Endothelial cell of umbilical vein (primary cell): ENCODE measurements around the gene DENND1A. TPM values are rescaled to one million over a fixed set of nuclear protein-coding genes. Genes with fewer than 3 reads are reported as not detected.

ENCODE experiments used
- BruUV-seq: library from RNA; stranded (reverse); fragments of 400-500 nt; replicated peaks from 2 replicates; lab custom pipeline; 2021; lab: Mats Ljungman, UMichigan
- CTCF ChIA-PET: fragments of 300-600, 350-600 bp; sonication (Branson Sonifier 250); formaldehyde crosslinking; loops from one replicate; lab custom pipeline; 2021; ENCODE audit warnings: antibody characterized with exemption, inconsistent platforms; lab: Charles Lee
- POLR2A ChIA-PET: fragments of 300-600, 350-600 bp; sonication (Branson Sonifier 250); formaldehyde crosslinking; loops from one replicate; lab custom pipeline; 2021; ENCODE audit warnings: antibody characterized with exemption, inconsistent platforms; lab: Charles Lee
- DNase-seq: peaks from one replicate; pipeline ENCODE4 v3.0.0-alpha.2; 2011; ENCODE audit warnings: low read depth, low spot score
- FAIRE-seq: peaks from 2 replicates; lab custom pipeline; 2011; peaks lifted over from hg19 to GRCh38; lab: Jason Lieb, UNC
- H2AFZ ChIP-seq: 2 replicates; pipeline ENCODE4 v1.6.0; 2012; ENCODE audit warnings: low read depth, low read length, control low read depth, inconsistent platforms
- H3K27ac ChIP-seq: 2 replicates; pipeline ENCODE4 v1.5.1; 2011; ENCODE audit warnings: low read depth, mild to moderate bottlenecking, control low read depth, low read length, moderate library complexity; ENCODE audit not compliant: insufficient read depth
- H3K27me3 ChIP-seq, 2 experiments: 2 replicates each; pipeline versions ENCODE4 v1.6.0 to v1.6.1; 2011; ENCODE audit warnings: low read length in 2 of 2, mixed read lengths in 1 of 2; ENCODE audit not compliant: control insufficient read depth in 2 of 2, insufficient read depth in 2 of 2
- H3K36me3 ChIP-seq, 2 experiments: 2 replicates in 1 of 2; 3 replicates in 1 of 2; pipeline ENCODE4 v1.5.1; 2011; ENCODE audit warnings: low read length in 2 of 2, mild to moderate bottlenecking in 1 of 2, moderate library complexity in 1 of 2; ENCODE audit not compliant: control insufficient read depth in 2 of 2, insufficient read depth in 2 of 2; ENCODE audit errors: extremely low read depth in 1 of 2
- H3K4me1 ChIP-seq: 3 replicates; pipeline ENCODE4 v1.5.1; 2011; ENCODE audit warnings: mild to moderate bottlenecking, low read length; ENCODE audit not compliant: control insufficient read depth, insufficient read depth; ENCODE audit errors: extremely low read depth
- H3K4me2 ChIP-seq: 2 replicates; pipeline ENCODE4 v1.6.1; 2011; ENCODE audit warnings: low read length, control low read depth, mixed read lengths; ENCODE audit not compliant: insufficient read depth
- H3K4me3 ChIP-seq, 3 experiments: fragments of 200-600 bp in 1 of 3; sonication (generic), shearing (Covaris generic) in 1 of 3; replicated peaks in 1 of 3; 2 replicates each; pipeline ENCODE4 v1.5.1; 2011 to 2016; ENCODE audit warnings: control low read depth in 3 of 3, low read length in 3 of 3, mild to moderate bottlenecking in 2 of 3, inconsistent platforms in 1 of 3, low read depth in 1 of 3, moderate library complexity in 1 of 3; ENCODE audit not compliant: insufficient read depth in 1 of 3
- H3K79me2 ChIP-seq: 2 replicates; pipeline ENCODE4 v1.6.0; 2012; ENCODE audit warnings: low read length, inconsistent platforms; ENCODE audit not compliant: control insufficient read depth, insufficient read depth
- H3K9ac ChIP-seq: replicated peaks from 2 replicates; pipeline ENCODE3; 2011; ENCODE audit warnings: low read length, control low read depth; ENCODE audit not compliant: insufficient read depth; ENCODE audit errors: extremely low read depth
- H3K9me1 ChIP-seq: replicated peaks from 3 replicates; pipeline ENCODE4 v1.6.0; 2011; ENCODE audit warnings: mild to moderate bottlenecking, low read length; ENCODE audit not compliant: control insufficient read depth, insufficient read depth; ENCODE audit errors: extremely low read depth
- H3K9me3 ChIP-seq: replicated peaks from 2 replicates; pipeline ENCODE4 v1.5.1; 2012; ENCODE audit warnings: low read length, inconsistent platforms; ENCODE audit not compliant: control insufficient read depth, insufficient read depth
- H4K20me1 ChIP-seq: replicated peaks from 2 replicates; pipeline ENCODE3; 2011; ENCODE audit warnings: mild to moderate bottlenecking, low read length; ENCODE audit not compliant: control insufficient read depth, insufficient read depth; ENCODE audit errors: extremely low read depth
- EZH2 ChIP-seq: IDR thresholded peaks from 2 replicates; pipeline ENCODE4 v1.6.1; 2012; ENCODE audit warnings: borderline replicate concordance, low read depth, mild to moderate bottlenecking, moderate library complexity, low read length, inconsistent platforms; ENCODE audit not compliant: severe bottlenecking
- FOS ChIP-seq: IDR thresholded peaks from 2 replicates; pipeline ENCODE4 v1.6.1; 2011; ENCODE audit warnings: mild to moderate bottlenecking, low read length, moderate library complexity, borderline replicate concordance; ENCODE audit not compliant: insufficient read depth
- GATA2 ChIP-seq: IDR thresholded peaks from 2 replicates; pipeline ENCODE4 v1.7.0; 2011; ENCODE audit warnings: low read depth, mild to moderate bottlenecking, moderate library complexity, mixed read lengths, low read length; ENCODE audit not compliant: insufficient read length, insufficient read depth
- JUN ChIP-seq: IDR thresholded peaks from 2 replicates; pipeline ENCODE4 v1.6.1; 2011; ENCODE audit warnings: borderline replicate concordance, low read depth; ENCODE audit not compliant: insufficient read length, insufficient read depth
- MYC ChIP-seq: IDR thresholded peaks from one replicate; pipeline ENCODE4 v1.6.1; 2011; ENCODE audit warnings: mild to moderate bottlenecking, low read depth, low read length
- POLR2A ChIP-seq: IDR thresholded peaks from 2 replicates; pipeline ENCODE4 v1.6.1; 2012; ENCODE audit warnings: low read depth, mild to moderate bottlenecking, control low read depth, low read length
- POLR2AphosphoS5 ChIP-seq: IDR thresholded peaks from 2 replicates; pipeline ENCODE4 v1.6.1; 2012; ENCODE audit warnings: low read depth, mild to moderate bottlenecking, control low read depth, low read length, moderate library complexity; ENCODE audit not compliant: insufficient read depth
- dilution Hi-C: fragments of 300-500 bp; cut with MboI; formaldehyde crosslinking; loops from one replicate; pipeline ENCODE4 v1.15.0; 2019; ENCODE audit warnings: low sequenced_read_pairs; ENCODE audit not compliant: extremely low pct_ligation_motif_present
- intact Hi-C: fragments of 100-400 bp; cut with micrococcal nuclease; formaldehyde crosslinking; loops from one replicate; pipeline ENCODE4 v1.10.0; 2022
- polyA plus RNA-seq, 4 experiments: library from polyadenylated mRNA; depleted of rRNA in 3 of 4; stranded (reverse) in 3 of 4; unstranded in 1 of 4; fragments of >200 nt; gene quantifications; 2 replicates each; pipeline versions ENCODE4 v1.2.1 to v1.2.3, GENCODE V29; 2011 to 2012; ENCODE audit warnings: missing spikeins in 1 of 4
- total RNA-seq: library from RNA; stranded (reverse); gene quantifications from 2 replicates; pipeline ENCODE4 v1.2.3, GENCODE V29; 2021
- TF ChIP-seq, protein P1 (sequence below): IDR thresholded peaks from 2 replicates; pipeline ENCODE4 v1.6.1; 2011; ENCODE audit not compliant: insufficient read depth, insufficient read length
- TF ChIP-seq, protein P2 (sequence below), 2 donors: IDR thresholded peaks; 1 replicate in 1 of 2; 2 replicates in 1 of 2; pipeline ENCODE4 v1.5.1; 2011; ENCODE audit warnings: low read length in 2 of 2, mild to moderate bottlenecking in 2 of 2, moderate library complexity in 2 of 2, control low read depth in 1 of 2, inconsistent platforms in 1 of 2, low read depth in 1 of 2; ENCODE audit not compliant: insufficient read depth in 1 of 2; ENCODE audit errors: extremely low read depth in 1 of 2

The DENND1A gene
- total and polyA plus RNA-seq, 2 donors (not counting 3 experiments of a cell fraction or from before 2014, with no cell fraction given), result 18.5 to 24.5 TPM

DNA sequence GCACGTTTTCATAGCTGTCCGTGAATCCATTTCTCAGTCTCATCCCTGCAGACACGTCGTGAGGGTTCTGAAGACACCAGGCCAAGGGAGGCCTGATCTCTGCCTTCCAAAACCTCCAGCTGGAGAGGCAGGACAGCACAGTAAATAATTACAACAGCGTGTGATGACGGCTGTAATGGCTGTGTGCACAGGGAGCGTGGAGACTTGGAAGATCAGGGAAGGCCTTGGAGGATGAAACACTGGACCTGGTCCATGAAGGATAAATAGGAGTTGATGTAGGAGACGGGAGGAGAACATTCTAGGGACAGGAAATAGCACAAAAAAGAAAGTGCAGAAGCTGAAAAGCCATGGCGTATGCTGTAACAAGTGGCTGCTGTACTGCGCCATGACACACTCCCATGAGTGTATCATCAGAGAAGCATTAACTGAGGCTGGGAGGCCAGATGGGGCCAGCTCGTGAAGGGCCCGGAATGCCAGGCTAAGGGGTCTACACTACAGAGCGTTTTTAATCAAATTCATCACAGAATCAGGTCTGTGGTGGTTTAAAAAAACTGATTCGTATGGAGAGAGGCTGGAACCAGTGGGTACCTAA lies 476.8 kb downstream of the DENND1A start:
- CTCF ChIA-PET, result no interaction called here
- BruUV-seq, result no TSS peak
- no peak for DNase-seq
- Histone ChIP-seq H3K4me1 (no peaks in the 10 kb centered on the region), H3K36me3 (no peaks in the 10 kb centered on the region), H3K4me2 (no peak overlapping the region), H3K27ac (no peak overlapping the region), H3K27me3 (no peaks in the 10 kb centered on the region), H3K79me2 (no peaks in the 10 kb centered on the region), H3K4me3 (no peak overlapping the region), H3K9ac (no peak overlapping the region), H3K9me1 (no peaks in the 10 kb centered on the region), H4K20me1 (no peaks in the 10 kb centered on the region), H2AFZ (no peak overlapping the region), H3K9me3 (no peaks in the 10 kb centered on the region)
- POLR2A ChIA-PET, result no interaction called here
- TF ChIP-seq POLR2A, result no peak
- TF ChIP-seq FOS, result no peak
- TF ChIP-seq, protein P1, sequence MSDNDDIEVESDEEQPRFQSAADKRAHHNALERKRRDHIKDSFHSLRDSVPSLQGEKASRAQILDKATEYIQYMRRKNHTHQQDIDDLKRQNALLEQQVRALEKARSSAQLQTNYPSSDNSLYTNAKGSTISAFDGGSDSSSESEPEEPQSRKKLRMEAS, result no peak
- TF ChIP-seq MYC, result no peak
- TF ChIP-seq EZH2, result no peak
- TF ChIP-seq, protein P2, sequence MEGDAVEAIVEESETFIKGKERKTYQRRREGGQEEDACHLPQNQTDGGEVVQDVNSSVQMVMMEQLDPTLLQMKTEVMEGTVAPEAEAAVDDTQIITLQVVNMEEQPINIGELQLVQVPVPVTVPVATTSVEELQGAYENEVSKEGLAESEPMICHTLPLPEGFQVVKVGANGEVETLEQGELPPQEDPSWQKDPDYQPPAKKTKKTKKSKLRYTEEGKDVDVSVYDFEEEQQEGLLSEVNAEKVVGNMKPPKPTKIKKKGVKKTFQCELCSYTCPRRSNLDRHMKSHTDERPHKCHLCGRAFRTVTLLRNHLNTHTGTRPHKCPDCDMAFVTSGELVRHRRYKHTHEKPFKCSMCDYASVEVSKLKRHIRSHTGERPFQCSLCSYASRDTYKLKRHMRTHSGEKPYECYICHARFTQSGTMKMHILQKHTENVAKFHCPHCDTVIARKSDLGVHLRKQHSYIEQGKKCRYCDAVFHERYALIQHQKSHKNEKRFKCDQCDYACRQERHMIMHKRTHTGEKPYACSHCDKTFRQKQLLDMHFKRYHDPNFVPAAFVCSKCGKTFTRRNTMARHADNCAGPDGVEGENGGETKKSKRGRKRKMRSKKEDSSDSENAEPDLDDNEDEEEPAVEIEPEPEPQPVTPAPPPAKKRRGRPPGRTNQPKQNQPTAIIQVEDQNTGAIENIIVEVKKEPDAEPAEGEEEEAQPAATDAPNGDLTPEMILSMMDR (IDR thresholded peaks at IDR 0.05; ENCODE audit: extremely low read depth in 1 of 2, insufficient read depth in 1 of 2, low read depth in 1 of 2, low read length in 2 of 2), result no peak
- TF ChIP-seq POLR2AphosphoS5, result no peak
- no peak for TF ChIP-seq GATA2
- TF ChIP-seq JUN, result no peak
- dilution Hi-C loops, result no loop called here
- FAIRE-seq, result no peak
- intact Hi-C loops, result no loop called here
